Upper lobe of left lung (tissue), 4 donors: Measurements from ENCODE around the gene KLKB1.

Experiments
- POLR2AphosphoS5 ChIP-seq, 2 donors: sonication (generic); formaldehyde crosslinking; IDR thresholded peaks; one replicate each; pipeline ENCODE4 v1.5.1; 2017; ENCODE audit warnings: antibody characterized with exemption in 2 of 2
- TF ChIP-seq, protein P1 (sequence below), 6 experiments: fragments of 450-650 bp in 4 of 6; fragments of 200-600 bp in 2 of 6; sonication (generic) in 2 of 6; IDR thresholded peaks; one replicate each; pipeline ENCODE4 v1.5.1; 2016 to 2019; ENCODE audit warnings: antibody characterized with exemption in 6 of 6

- TF ChIP-seq, protein P1, sequence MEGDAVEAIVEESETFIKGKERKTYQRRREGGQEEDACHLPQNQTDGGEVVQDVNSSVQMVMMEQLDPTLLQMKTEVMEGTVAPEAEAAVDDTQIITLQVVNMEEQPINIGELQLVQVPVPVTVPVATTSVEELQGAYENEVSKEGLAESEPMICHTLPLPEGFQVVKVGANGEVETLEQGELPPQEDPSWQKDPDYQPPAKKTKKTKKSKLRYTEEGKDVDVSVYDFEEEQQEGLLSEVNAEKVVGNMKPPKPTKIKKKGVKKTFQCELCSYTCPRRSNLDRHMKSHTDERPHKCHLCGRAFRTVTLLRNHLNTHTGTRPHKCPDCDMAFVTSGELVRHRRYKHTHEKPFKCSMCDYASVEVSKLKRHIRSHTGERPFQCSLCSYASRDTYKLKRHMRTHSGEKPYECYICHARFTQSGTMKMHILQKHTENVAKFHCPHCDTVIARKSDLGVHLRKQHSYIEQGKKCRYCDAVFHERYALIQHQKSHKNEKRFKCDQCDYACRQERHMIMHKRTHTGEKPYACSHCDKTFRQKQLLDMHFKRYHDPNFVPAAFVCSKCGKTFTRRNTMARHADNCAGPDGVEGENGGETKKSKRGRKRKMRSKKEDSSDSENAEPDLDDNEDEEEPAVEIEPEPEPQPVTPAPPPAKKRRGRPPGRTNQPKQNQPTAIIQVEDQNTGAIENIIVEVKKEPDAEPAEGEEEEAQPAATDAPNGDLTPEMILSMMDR (IDR thresholded peaks at IDR 0.05) = no peak
- TF ChIP-seq POLR2AphosphoS5 (IDR thresholded peaks at IDR 0.05) = no peak
Measured at GRCh38 chr4:186193851-186194250, 33.5 kb upstream of the KLKB1 start.
